SK-N-MC (cell line): ENCODE data around the gene CER1.

ENCODE experiments used
- EZH2 ChIP-seq: fragments of 200-600 bp; sonication (generic); IDR thresholded peaks from one replicate; pipeline ENCODE4 v1.6.1; 2017; ENCODE audit warnings: antibody characterized with exemption
- FOXP2 ChIP-seq: optimal IDR thresholded peaks from 2 replicates; pipeline ENCODE3; 2011; ENCODE audit warnings: mild to moderate bottlenecking, moderate library complexity; ENCODE audit not compliant: insufficient read depth; ENCODE audit errors: extremely low read length, control extremely low read depth
- POLR2AphosphoS5 ChIP-seq: IDR thresholded peaks from 2 replicates; pipeline ENCODE4 v1.6.1; 2012; ENCODE audit warnings: mild to moderate bottlenecking, low read depth, low read length, borderline replicate concordance

DNA sequence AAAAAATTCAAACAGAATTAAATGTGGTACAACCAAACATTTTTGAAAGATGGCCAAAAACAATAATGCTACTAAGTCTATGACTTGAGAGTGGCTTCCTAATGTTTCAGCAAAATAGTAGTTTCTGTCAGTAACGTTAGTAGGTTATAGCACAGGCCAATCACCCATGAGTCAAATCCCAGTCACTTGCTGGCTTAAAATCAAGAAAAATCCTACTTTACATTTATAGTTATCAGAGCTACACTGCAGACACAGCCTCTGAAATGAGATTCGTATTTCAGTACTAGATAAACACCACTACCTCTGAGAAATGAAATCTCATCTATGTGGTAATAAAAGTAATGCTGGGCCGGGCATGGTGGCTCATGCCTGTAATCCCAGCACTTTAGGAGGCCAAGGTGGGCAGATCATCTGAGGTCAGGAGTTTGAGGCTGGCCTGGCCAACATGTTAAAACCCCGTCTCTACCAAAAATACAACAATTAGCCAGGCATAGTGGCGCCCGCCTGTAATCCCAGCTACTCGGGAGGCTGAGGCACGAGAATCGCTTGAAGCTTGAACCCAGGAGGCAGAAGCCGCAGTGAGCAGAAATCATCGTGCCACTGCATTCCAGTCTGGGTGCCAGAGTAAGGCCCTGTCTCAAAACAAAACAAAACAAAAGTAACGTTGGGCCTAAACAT, 35.4 kb downstream of the CER1 start:
- no peak for TF ChIP-seq EZH2
- no peak for TF ChIP-seq POLR2AphosphoS5
- TF ChIP-seq FOXP2 = no peak
